Stimulated activated CD8-positive, alpha-beta memory T cell treated with anti-CD3 and anti-CD28 coated beads, Interleukin-7, amount 100 ng/mL, for 24 hours (primary cell): Measurements from ENCODE around the gene ASB5.
"Not testable (repeated sequence)": the region's sequence is repeated elsewhere in the genome, so short reads cannot be mapped to it uniquely, and the experiment has no call there.

Source experiments
- DNase-seq: peaks from one replicate; pipeline ENCODE4 v3.0.0-alpha.2; 2020; ENCODE audit warnings: low read depth

The ASB5 gene, protein sequence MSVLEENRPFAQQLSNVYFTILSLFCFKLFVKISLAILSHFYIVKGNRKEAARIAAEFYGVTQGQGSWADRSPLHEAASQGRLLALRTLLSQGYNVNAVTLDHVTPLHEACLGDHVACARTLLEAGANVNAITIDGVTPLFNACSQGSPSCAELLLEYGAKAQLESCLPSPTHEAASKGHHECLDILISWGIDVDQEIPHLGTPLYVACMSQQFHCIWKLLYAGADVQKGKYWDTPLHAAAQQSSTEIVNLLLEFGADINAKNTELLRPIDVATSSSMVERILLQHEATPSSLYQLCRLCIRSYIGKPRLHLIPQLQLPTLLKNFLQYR

GRCh38 chr4:176268963-176269362 is at the start of gene ASB5:
ASB5 (minus strand) TSS chr4:176269222; CDS start chr4:176269108, 114 bp downstream.
- DNase-seq: no peak

DNA sequence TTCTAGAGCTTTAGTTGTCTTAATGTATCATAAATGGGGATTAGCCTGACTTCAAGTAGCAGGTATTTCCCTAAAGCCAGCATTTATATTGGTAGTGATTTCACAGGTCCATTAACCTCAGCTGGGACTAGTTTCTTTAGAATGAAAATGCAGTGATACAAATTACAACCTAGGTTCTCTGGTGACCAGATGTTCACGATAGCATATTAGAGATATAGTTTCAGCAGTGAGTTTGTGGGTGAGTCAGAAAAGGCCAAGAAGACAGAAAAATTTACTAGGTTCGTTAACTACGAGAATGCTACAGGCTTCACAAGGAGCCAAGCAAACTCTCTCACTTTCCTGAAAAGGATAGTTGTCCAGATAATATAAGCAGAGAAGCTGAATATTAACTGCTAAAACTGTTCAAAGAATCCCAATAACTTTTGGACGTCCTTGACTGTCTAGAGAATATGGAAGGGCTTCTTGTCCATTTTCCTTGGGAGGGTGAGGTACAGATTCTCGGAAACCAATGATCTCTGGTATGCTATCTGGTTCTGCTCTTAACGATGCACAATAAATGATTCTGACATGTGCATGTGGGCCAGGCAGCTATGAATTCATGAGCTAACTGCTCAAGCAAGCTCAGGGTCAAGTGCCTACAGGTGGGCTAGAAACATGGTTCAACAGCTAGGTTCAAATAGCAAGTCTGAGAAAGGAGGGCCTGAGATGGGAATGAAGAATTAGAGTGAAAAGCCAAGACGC is 44.7 kb upstream of the ASB5 start:
- DNase-seq: no peak

GRCh38 chr4:176309772-176310171 is 40.8 kb upstream of the ASB5 start:
- no peak for DNase-seq

- no peak for DNase-seq
These were observed 40.0 kb upstream of the ASB5 start for GRCh38 chr4:176309046-176309445.

DNA sequence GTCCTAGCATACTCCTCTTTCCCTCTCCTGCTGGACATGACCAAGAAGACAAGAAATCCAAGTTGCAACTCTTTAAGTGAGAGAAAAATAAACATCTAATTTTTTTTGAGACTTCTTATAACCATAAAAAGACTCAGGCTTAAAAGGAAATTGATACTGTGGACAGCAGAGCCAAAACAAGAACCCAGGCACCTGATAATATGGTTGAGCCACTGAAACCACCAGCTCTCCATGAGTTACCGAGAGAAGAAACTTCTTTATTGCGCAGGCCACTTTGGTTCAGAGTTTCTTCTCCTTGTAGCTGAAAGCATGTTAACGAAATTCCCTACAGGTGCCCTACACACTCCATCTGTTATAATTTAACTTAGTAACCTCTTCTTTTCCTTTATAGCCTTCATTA is 39.4 kb upstream of the ASB5 start:
- no peak for DNase-seq

DNA sequence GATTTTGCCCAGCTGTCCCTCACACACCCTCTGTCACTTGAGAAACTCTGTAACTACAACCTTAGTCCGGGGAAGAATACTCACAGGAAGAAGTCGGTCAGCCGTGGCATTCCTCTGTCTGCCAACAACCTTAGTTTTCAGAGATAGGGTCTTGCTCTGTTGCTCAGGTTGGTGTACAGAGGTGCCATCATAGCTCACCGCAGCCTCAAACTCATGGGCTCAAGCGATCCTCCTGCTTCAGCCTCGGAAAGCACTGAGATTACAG is 38.6 kb upstream of the ASB5 start:
- DNase-seq: no peak

GRCh38 chr4:176306837-176307665 is 38.0 kb upstream of the ASB5 start:
- no peak for DNase-seq

DNA sequence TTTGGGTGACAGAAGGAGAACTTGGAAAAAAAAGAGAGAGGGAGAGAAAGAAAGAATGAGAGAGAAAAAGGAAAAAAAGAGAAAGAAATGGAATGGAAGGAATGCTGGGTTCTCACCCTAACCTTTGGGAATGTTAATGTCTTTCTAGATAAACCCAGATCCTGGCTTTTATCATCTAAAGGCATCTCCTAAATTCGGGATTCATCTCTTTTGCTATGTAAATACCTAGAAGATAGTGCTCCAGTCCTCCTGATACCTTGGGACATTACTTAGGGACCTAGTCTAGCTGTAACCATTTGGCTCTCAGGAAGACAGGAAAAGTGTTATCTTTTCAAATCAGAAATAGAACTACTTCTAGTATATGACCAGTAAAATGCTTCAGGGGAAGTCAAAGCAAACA is 34.9 kb upstream of the ASB5 start:
- DNase-seq: no peak

- no peak for DNase-seq
These were observed 33.6 kb upstream of the ASB5 start for GRCh38 chr4:176302283-176303275.

GRCh38 chr4:176300565-176300964 is 31.5 kb upstream of the ASB5 start:
- DNase-seq: no peak

DNA sequence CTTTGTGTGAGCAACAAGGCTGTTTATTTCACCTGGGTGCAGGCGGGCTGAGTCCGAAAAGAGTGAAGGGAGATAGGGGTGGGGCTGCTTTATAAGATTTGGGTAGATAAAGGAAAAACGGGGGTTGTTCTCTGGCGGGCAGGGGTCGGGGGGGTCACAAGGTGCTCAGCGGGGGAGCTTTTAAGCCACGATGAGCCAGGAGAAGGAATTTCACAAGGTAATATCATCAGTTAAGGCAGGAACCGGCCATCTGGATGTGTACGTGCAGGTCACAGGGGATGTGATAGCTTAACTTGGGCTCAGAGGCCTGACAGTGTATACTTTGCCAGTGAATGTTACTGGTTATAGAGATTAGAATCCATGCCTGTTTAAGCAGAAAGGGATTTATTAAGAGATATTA is 31.0 kb upstream of the ASB5 start:
- DNase-seq: no peak

- DNase-seq: no peak
These were observed 29.6 kb upstream of the ASB5 start for GRCh38 chr4:176298664-176299063.

GRCh38 chr4:176295907-176296306 is 26.9 kb upstream of the ASB5 start:
- not testable (repeated sequence) for DNase-seq

- DNase-seq: no peak
These were observed 24.6 kb upstream of the ASB5 start for GRCh38 chr4:176293660-176294059.

- DNase-seq: no peak
These were observed 23.9 kb upstream of the ASB5 start for GRCh38 chr4:176292920-176293319.

- DNase-seq: no peak
These were observed 22.7 kb upstream of the ASB5 start for GRCh38 chr4:176291748-176292147.

- no peak for DNase-seq
These were observed 21.5 kb upstream of the ASB5 start for GRCh38 chr4:176290520-176290919.

GRCh38 chr4:176289561-176289960 is 20.5 kb upstream of the ASB5 start:
- no peak for DNase-seq

DNA sequence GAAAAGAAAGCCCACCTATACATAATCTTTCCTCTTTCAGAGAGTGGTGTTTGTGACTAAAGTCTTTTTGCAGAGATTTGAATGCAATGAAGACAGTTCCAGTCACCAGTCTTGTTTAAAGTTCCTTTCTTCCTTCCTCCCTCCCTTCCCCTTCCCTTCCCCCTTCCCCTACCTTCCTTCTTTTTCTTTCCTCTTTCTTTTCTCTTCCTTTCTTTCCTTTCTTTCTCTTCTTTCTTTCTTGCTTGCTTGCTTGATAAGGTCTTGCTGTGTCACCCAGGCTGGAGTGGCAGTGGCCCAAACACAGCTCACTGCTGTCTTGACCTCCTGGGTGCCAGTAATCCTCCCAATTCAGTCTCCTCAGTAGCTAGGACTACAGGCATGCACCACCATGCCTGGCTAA is 19.0 kb upstream of the ASB5 start:
- DNase-seq: no peak

DNA sequence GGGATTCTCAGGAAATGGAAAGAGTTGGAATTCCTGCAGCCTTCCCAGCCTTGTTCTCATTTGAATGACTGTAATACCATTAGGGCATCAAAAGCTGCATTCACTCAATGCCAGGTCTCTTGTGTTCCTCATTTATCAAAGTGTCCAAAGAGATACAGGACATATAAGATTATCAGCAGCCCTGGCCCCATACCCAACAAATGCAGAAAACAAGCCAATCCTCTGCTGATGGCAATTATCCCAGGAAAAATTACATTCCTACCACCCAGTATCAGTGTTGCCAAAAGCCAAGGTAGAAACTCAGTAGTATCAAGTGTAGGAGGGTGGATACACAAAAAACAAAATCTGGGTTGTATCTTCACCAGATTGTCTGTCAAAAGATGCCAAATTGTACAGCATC is 18.5 kb upstream of the ASB5 start:
- DNase-seq: no peak

- DNase-seq: no peak
These were observed 17.7 kb upstream of the ASB5 start for GRCh38 chr4:176286728-176287127.

DNA sequence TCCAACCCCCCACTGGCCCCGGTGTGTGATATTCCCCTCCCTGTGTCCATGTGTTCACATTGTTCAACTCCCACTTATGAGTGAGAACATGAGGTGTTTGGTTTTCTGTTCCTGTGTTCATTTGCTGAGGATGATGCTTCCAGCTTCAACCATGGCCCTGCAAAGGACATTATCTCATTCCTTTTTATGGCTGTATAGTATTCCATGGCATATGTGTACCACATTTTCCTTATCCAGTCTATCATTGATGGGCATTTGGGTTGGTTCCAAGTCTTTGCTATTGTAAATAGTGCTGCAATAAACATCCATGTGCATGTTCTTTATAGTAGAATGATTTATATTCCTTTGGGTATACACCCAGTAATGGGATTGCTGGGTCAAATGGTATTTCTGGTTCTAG is 10.5 kb upstream of the ASB5 start:
- not testable (repeated sequence) for DNase-seq
